Stimulated activated naive CD8-positive, alpha-beta T cell treated with anti-CD3 and anti-CD28 coated beads, Interleukin-15, Interleukin-2, amounts not matched to agents 100 ng/mL and 50 ng/mL, for 24 hours (primary cell): ENCODE data around the gene OXSR1.

Experiments used
- H3K27ac Mint-ChIP-seq: one replicate; pipeline ENCODE4 v1.8.0; 2021; ENCODE audit warnings: mild to moderate bottlenecking, mixed read lengths
- H3K27me3 Mint-ChIP-seq: one replicate; pipeline ENCODE4 v1.8.0; 2021; ENCODE audit warnings: mixed read lengths
- H3K36me3 Mint-ChIP-seq: one replicate; pipeline ENCODE4 v1.8.0; 2021; ENCODE audit warnings: low read depth, mixed read lengths
- H3K4me1 Mint-ChIP-seq: one replicate; pipeline ENCODE4 v1.8.0; 2021; ENCODE audit warnings: low read depth, mixed read lengths
- H3K4me3 Mint-ChIP-seq: one replicate; pipeline ENCODE4 v1.8.0; 2021; ENCODE audit warnings: mild to moderate bottlenecking, mixed read lengths
- H3K9me3 Mint-ChIP-seq: one replicate; pipeline ENCODE4 v1.8.0; 2021; ENCODE audit warnings: mixed read lengths

Gene OXSR1

DNA sequence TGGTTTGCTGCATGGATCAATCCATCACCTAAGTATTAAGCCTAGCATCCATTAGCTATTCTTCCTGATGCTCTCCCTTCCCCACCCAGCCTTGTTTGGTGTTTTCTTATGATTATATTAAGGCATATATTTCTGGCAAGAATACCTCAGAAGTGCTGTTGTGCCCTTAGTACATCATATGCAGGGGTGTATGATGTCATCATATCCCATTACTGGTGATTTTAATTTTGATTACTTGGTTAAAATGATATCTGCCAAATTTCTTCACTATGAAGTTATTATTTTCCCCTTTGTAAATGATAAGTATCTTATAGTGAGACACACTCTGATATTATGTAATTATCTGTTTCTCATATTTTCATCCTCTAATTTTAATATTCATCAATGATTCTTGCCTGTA lies 132.2 kb downstream of the OXSR1 start:
- H3K36me3 Mint-ChIP-seq, result no peaks in the 10 kb centered on the region

DNA sequence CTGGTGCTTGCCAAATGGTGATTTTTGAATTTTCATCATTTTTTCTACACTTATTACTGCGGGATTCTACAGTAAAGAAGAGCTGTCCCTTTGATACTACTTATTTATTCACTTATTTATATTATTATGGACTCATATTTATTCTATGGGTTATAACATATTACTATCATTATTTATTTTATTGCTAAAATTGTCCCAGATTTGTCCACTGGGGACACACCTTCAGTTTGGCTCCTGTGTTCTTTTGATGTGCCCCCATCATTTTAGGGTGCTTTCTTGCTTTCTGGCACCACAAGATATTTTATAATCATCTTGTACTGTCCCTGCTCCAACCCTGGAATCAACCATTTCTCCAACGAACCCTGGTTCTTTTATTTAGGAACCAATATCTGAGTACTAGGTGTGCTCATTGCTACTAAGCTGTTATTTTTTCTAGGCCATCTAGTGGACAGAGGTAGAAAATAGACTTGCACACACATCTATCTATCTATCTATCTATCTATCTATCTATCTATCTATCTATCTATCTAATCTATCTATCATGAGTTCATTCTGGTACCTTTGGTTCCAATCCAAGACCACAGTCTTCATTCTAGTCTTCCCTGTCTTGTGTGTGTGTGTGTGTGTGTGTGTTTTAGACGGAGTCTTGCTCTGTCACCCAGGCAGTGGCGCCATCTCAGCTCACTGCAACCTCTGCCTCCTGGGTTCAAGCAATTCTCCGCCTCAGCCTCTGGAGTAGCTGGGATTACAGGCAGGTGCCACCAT lies 132.8 kb downstream of the OXSR1 start:
- Mint-ChIP-seq H3K27me3 (peaks cover 3% of the 10 kb centered on the region), H3K27ac (no peak overlapping the region), H3K9me3 (no peaks in the 10 kb centered on the region), H3K4me1 (no peaks in the 10 kb centered on the region), H3K4me3 (no peak overlapping the region), H3K36me3 (no peaks in the 10 kb centered on the region)

More for the DNA sequence above, 132.2 kb downstream of the OXSR1 start:
- peaks cover 3% of the 10 kb centered on the region for H3K27me3 Mint-ChIP-seq
- H3K4me3 Mint-ChIP-seq, result no peak overlapping the region
- H3K27ac Mint-ChIP-seq, result no peak overlapping the region
- no peaks in the 10 kb centered on the region for H3K4me1 Mint-ChIP-seq
- H3K9me3 Mint-ChIP-seq, result no peaks in the 10 kb centered on the region
